ENCODE data around the gene TIAM1.

GRCh38 chr21:31164713-31165694, 179.1 kb downstream of the TIAM1 start:
- TF ChIP-seq CTCF (IDR thresholded peaks at IDR 0.05; ENCODE audit: low read depth, low read length, poor library complexity, severe bottlenecking) (no peak), EZH2phosphoT487 (IDR thresholded peaks at IDR 0.05; ENCODE audit: borderline replicate concordance, low read length) (no peak)

Measured in DOHH2 (cell line).